HFFc6 (cell line): ENCODE measurements around the gene MAP3K19. TPM values are rescaled to one million over a fixed set of nuclear protein-coding genes. Genes with fewer than 3 reads are reported as not detected.
A peak's percentile ranks its signal among the peaks of the same experiment; 100 is the strongest.
"Not testable (repeated sequence)": the region's sequence is repeated elsewhere in the genome, so short reads cannot be mapped to it uniquely, and the experiment has no call there.

Experiments
- DNase-seq: peaks from one replicate; pipeline ENCODE4 v3.0.0-alpha.2; 2018
- H3K27ac Mint-ChIP-seq: 2 replicates; pipeline ENCODE4 v1.8.0; 2020; ENCODE audit warnings: mild to moderate bottlenecking, mixed read lengths
- H3K27me3 Mint-ChIP-seq: 2 replicates; pipeline ENCODE4 v1.8.0; 2021; ENCODE audit warnings: mild to moderate bottlenecking, moderate library complexity, mixed read lengths; ENCODE audit not compliant: insufficient read depth
- H3K36me3 Mint-ChIP-seq: 2 replicates; pipeline ENCODE4 v1.8.0; 2021; ENCODE audit warnings: low read depth, mixed read lengths
- H3K4me1 Mint-ChIP-seq: 2 replicates; pipeline ENCODE4 v1.8.0; 2020; ENCODE audit warnings: low read depth, mixed read lengths
- H3K4me3 Mint-ChIP-seq: 2 replicates; pipeline ENCODE4 v1.8.0; 2020; ENCODE audit warnings: mild to moderate bottlenecking, moderate library complexity, mixed read lengths
- H3K9me3 Mint-ChIP-seq: 2 replicates; pipeline ENCODE4 v1.8.0; 2020; ENCODE audit warnings: mild to moderate bottlenecking, mixed read lengths
- CTCF ChIP-seq: fragments of 200-600 bp; sonication (generic); IDR thresholded peaks from 2 replicates; pipeline ENCODE4 v1.5.0; 2021; ENCODE audit warnings: antibody characterized with exemption, mild to moderate bottlenecking
- total RNA-seq, 6 experiments: library from RNA; stranded (reverse); fragmentation: NEBNext Ultra II Directional; extraction: Animal tissue kit (Norgen Biotek cat#: 25700); gene quantifications; 2 replicates in 1 of 6; 3 replicates in 5 of 6; pipeline ENCODE4 v1.2.3, GENCODE V29; 2021

Gene MAP3K19
- total RNA-seq, 6 experiments from 2014 or later, result not detected

GRCh38 chr2:135037831-135038230 is 9.4 kb downstream of the MAP3K19 start:
- peak; percentile 24 for DNase-seq

GRCh38 chr2:135033216-135033615 is 14.0 kb downstream of the MAP3K19 start:
- not testable (repeated sequence) for H3K4me1 Mint-ChIP-seq, H3K36me3 Mint-ChIP-seq, H3K27me3 Mint-ChIP-seq, H3K27ac Mint-ChIP-seq, DNase-seq, H3K9me3 Mint-ChIP-seq, H3K4me3 Mint-ChIP-seq

More at GRCh38 chr2:135037831-135038230, 9.4 kb downstream of the MAP3K19 start:
- peaks cover 17% of the 10 kb centered on the region for H3K27me3 Mint-ChIP-seq
- H3K4me3 Mint-ChIP-seq, result no peak overlapping the region
- no peaks in the 10 kb centered on the region for H3K9me3 Mint-ChIP-seq
- H3K36me3 Mint-ChIP-seq, result no peaks in the 10 kb centered on the region
- no peak overlapping the region for H3K27ac Mint-ChIP-seq
- peaks cover 7% of the 10 kb centered on the region for H3K4me1 Mint-ChIP-seq
- no peak for TF ChIP-seq CTCF

GRCh38 chr2:135030826-135031225 is 16.4 kb downstream of the MAP3K19 start:
- no peaks in the 10 kb centered on the region for H3K9me3 Mint-ChIP-seq
- DNase-seq, result peak; percentile 48
- H3K4me3 Mint-ChIP-seq, result no peak overlapping the region
- no peaks in the 10 kb centered on the region for H3K36me3 Mint-ChIP-seq
- H3K27me3 Mint-ChIP-seq, result peaks cover 8% of the 10 kb centered on the region
- H3K4me1 Mint-ChIP-seq, result no peaks in the 10 kb centered on the region
- H3K27ac Mint-ChIP-seq, result no peak overlapping the region
- TF ChIP-seq CTCF, result no peak

- Mint-ChIP-seq H3K4me3 (no peak overlapping the region), H3K27me3 (peaks cover 6% of the 10 kb centered on the region; the same call in 1 of the 2 replicates), H3K9me3 (no peaks in the 10 kb centered on the region), H3K36me3 (no peaks in the 10 kb centered on the region), H3K4me1 (no peaks in the 10 kb centered on the region), H3K27ac (no peak overlapping the region)
- no peak for TF ChIP-seq CTCF
- DNase-seq, result no peak
These were observed 17.6 kb downstream of the MAP3K19 start for GRCh38 chr2:135029481-135030134.

GRCh38 chr2:135023886-135024485 is 23.3 kb downstream of the MAP3K19 start:
- no peak for DNase-seq
- no peak overlapping the region for H3K27ac Mint-ChIP-seq
- H3K4me3 Mint-ChIP-seq, result peak overlapping the region; percentile 6; the same call in 1 of the 2 replicates
- no peaks in the 10 kb centered on the region for H3K9me3 Mint-ChIP-seq
- peaks cover 13% of the 10 kb centered on the region; the same call in 1 of the 2 replicates for H3K27me3 Mint-ChIP-seq
- H3K36me3 Mint-ChIP-seq, result no peaks in the 10 kb centered on the region
- no peak for TF ChIP-seq CTCF
- H3K4me1 Mint-ChIP-seq, result no peaks in the 10 kb centered on the region; the same call in 1 of the 2 replicates
